Measurements from ENCODE around the gene SYT1.

Gene SYT1

DNA sequence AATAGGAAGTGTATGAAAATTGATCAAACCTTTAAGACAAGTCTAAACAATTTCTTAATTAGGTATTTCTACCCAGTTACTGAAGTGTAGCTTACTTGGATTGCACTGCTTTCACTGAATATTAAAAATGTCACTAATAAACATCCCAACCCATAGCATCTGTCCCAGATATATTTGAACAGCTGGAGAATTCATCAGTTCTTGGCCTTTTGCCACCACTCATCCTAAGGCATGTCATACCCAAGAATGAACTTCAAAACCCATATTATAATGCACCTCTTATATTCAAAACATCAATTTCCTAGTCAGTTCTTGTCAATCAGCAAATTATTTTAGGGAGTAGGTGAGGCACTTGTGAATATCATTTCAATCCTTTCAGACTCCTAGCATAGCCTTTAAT, 433.9 kb downstream of the SYT1 start:
- no peaks in the 10 kb centered on the region for H3K27me3 ChIP-seq (replicated peaks)

GRCh38 chr12:79299447-79300198, 435.0 kb downstream of the SYT1 start:
- H3K4me3 ChIP-seq (ENCODE audit: low read depth, low read length): no peak overlapping the region

More for the DNA sequence above, 433.9 kb downstream of the SYT1 start:
- H3K27ac ChIP-seq: no peak overlapping the region
- H3K36me3 ChIP-seq (replicated peaks): no peaks in the 10 kb centered on the region
- no peak overlapping the region for H3K4me3 ChIP-seq (ENCODE audit: low read depth, low read length)
- peak; percentile 20 for DNase-seq
- TF ChIP-seq, protein P1, sequence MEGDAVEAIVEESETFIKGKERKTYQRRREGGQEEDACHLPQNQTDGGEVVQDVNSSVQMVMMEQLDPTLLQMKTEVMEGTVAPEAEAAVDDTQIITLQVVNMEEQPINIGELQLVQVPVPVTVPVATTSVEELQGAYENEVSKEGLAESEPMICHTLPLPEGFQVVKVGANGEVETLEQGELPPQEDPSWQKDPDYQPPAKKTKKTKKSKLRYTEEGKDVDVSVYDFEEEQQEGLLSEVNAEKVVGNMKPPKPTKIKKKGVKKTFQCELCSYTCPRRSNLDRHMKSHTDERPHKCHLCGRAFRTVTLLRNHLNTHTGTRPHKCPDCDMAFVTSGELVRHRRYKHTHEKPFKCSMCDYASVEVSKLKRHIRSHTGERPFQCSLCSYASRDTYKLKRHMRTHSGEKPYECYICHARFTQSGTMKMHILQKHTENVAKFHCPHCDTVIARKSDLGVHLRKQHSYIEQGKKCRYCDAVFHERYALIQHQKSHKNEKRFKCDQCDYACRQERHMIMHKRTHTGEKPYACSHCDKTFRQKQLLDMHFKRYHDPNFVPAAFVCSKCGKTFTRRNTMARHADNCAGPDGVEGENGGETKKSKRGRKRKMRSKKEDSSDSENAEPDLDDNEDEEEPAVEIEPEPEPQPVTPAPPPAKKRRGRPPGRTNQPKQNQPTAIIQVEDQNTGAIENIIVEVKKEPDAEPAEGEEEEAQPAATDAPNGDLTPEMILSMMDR (IDR thresholded peaks at IDR 0.05; ENCODE audit: low read depth, low read length, missing control alignments): no peak
- in situ Hi-C loops (cut with HindIII; ENCODE audit: low pct_ligation_motif_present, low sequenced_read_pairs): no loop called here

DNA sequence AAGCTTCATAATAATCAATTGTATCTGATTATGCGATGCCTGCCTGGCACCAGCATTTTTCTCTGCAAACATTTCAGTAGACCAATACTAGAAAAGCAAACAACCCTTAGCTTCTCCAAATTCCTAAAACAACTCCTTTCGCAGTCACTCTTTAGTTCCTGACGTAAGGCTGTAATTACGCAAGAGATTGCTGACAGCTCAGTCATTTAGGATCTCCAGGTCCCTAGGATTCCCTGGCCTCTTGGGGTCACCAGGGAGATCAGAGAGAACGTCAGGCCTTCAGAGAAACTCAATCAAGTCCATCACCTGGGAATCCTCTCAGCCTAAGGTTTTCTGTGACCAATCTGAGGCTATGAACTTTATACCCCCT, 435.6 kb downstream of the SYT1 start:
- Histone ChIP-seq H3K36me3 (replicated peaks) (no peaks in the 10 kb centered on the region), H3K27me3 (replicated peaks) (no peaks in the 10 kb centered on the region), H3K27ac (peak overlapping the region; percentile 29), H3K4me3 (ENCODE audit: low read depth, low read length) (no peak overlapping the region)
- TF ChIP-seq, protein P1 (IDR thresholded peaks at IDR 0.05; ENCODE audit: low read depth, low read length, missing control alignments): no peak
- peak; percentile 80 for DNase-seq
- in situ Hi-C loops (cut with HindIII; ENCODE audit: low pct_ligation_motif_present, low sequenced_read_pairs): no loop called here

More at GRCh38 chr12:79299447-79300198, 435.0 kb downstream of the SYT1 start:
- H3K27me3 ChIP-seq (replicated peaks): no peaks in the 10 kb centered on the region
- no peaks in the 10 kb centered on the region for H3K36me3 ChIP-seq (replicated peaks)
- no peak for DNase-seq
- H3K27ac ChIP-seq: peak overlapping the region; percentile 5
- TF ChIP-seq, protein P1 (IDR thresholded peaks at IDR 0.05; ENCODE audit: low read depth, low read length, missing control alignments): no peak
- in situ Hi-C loops (cut with HindIII; ENCODE audit: low pct_ligation_motif_present, low sequenced_read_pairs): no loop called here

DNA sequence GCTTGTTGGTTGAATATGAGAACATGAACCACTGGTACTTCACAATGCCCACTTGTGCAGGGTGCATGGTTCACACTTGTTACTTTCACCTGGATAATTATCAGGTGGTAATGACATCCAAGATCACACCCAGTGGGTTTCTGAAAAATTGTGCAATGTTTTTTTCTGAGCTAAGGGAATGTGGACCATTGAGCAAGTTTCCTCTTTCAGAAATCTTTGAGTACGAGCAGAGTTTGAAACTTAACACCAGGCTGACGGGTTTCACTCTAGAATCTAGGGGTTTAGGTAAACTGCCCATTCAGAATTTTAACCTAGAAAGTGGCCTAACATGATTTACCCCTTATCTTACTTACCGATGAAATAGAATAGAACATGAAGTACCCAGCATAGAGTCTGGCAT, 436.6 kb downstream of the SYT1 start:
- DNase-seq: no peak
- in situ Hi-C loops (cut with HindIII; ENCODE audit: low pct_ligation_motif_present, low sequenced_read_pairs): no loop called here
- no peak overlapping the region for H3K4me3 ChIP-seq (ENCODE audit: low read depth, low read length)

DNA sequence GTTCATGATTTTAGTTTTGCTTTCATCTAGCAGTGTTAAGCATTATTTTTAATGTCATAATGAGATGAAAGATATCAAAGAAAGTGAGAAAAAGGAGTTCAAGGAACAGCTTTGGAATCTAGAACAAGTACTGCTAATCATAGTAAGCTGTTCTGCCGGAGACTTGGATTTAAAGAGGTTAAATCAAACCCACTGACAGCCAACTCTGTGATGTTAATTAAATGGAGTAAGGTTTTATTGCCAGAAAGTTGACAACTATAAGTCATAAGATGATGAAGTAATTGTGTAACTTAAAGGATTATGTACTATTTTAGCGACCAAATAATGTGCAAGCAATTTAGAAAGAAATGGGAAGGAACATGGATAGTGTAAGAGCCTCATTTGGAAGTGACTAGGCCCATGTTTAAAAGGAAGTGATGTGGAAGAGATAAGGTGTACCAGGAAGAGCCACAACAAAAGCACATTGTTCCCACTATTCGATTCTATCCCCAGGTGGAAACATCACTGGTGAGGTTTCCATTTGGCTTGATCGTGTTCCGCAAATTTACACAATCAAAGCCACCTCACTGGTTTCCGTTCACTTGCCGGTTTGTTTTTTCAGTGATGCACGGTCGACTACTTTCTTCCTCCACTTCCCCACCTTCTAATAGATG, 437.7 kb downstream of the SYT1 start:
- Histone ChIP-seq H3K27me3 (replicated peaks) (no peaks in the 10 kb centered on the region), H3K36me3 (replicated peaks) (no peaks in the 10 kb centered on the region), H3K27ac (no peak overlapping the region), H3K4me3 (ENCODE audit: low read depth, low read length) (no peak overlapping the region)
- no peak for DNase-seq
- TF ChIP-seq, protein P1 (IDR thresholded peaks at IDR 0.05; ENCODE audit: low read depth, low read length, missing control alignments): no peak
- in situ Hi-C loops (cut with HindIII; ENCODE audit: low pct_ligation_motif_present, low sequenced_read_pairs): no loop called here

More for the DNA sequence above, 436.6 kb downstream of the SYT1 start:
- no peaks in the 10 kb centered on the region for H3K27me3 ChIP-seq (replicated peaks)
- TF ChIP-seq, protein P1 (IDR thresholded peaks at IDR 0.05; ENCODE audit: low read depth, low read length, missing control alignments): no peak
- no peak overlapping the region for H3K27ac ChIP-seq
- no peaks in the 10 kb centered on the region for H3K36me3 ChIP-seq (replicated peaks)
